NCI-H460 (cell line): Measurements from ENCODE around the gene FAM227B. TPM values are rescaled to one million over a fixed set of nuclear protein-coding genes. Genes with fewer than 3 reads are reported as not detected.
A peak's percentile ranks its signal among the peaks of the same experiment; 100 is the strongest.

Source experiments
- DNase-seq: peaks from one replicate; pipeline ENCODE4 v3.0.0-alpha.2; 2016; ENCODE audit warnings: low read depth; ENCODE audit errors: extremely low read depth
- total RNA-seq: library from RNA; depleted of rRNA; stranded (reverse); fragments of >200 nt; shearing (Covaris generic); gene quantifications from 2 replicates; pipeline ENCODE4 v1.2.3, GENCODE V29; 2014; rRNA removed

FAM227B gene
- total RNA-seq, 1 experiment from 2014 or later: 6.7 TPM

- no peak for DNase-seq
Measured at GRCh38 chr15:49306551-49306950, 314.1 kb downstream of the FAM227B start.

- no peak for DNase-seq
Measured at GRCh38 chr15:49303003-49303402, 317.6 kb downstream of the FAM227B start.

GRCh38 chr15:49301562-49301961 is 319.1 kb downstream of the FAM227B start:
- no peak for DNase-seq

GRCh38 chr15:49300856-49301255 is 319.8 kb downstream of the FAM227B start:
- no peak for DNase-seq

GRCh38 chr15:49297584-49297983 is 323.0 kb downstream of the FAM227B start:
- DNase-seq: no peak

GRCh38 chr15:49296258-49296657 is 324.4 kb downstream of the FAM227B start:
- no peak for DNase-seq

GRCh38 chr15:49293941-49294340 is 326.7 kb downstream of the FAM227B start:
- DNase-seq: no peak

- no peak for DNase-seq
Measured at GRCh38 chr15:49290191-49290590, 330.4 kb downstream of the FAM227B start.

- no peak for DNase-seq
Measured at GRCh38 chr15:49288391-49288790, 332.2 kb downstream of the FAM227B start.

GRCh38 chr15:49287481-49287880 is 333.1 kb downstream of the FAM227B start:
- no peak for DNase-seq

GRCh38 chr15:49286649-49287404 is 333.8 kb downstream of the FAM227B start:
- peak; percentile 3 for DNase-seq

GRCh38 chr15:49282366-49282765 is 338.3 kb downstream of the FAM227B start:
- DNase-seq: no peak

- DNase-seq: no peak
Measured at GRCh38 chr15:49279521-49280456, 340.8 kb downstream of the FAM227B start.

- DNase-seq: no peak
Measured at GRCh38 chr15:49278751-49279150, 341.9 kb downstream of the FAM227B start.

Other genes with a start within 250 kb of the FAM227B start
- 0.20 and 1.1 TPM in 2 replicates for gene FGF7, start 197.6 kb downstream of the FAM227B start, total RNA-seq
- 72.8 and 89.2 TPM in 2 replicates for gene DTWD1, start 230 bp upstream of the FAM227B start, total RNA-seq